K562 (cell line): Measurements from ENCODE around the gene GPR179.

Source experiments
- BCLAF1 ChIP-seq, 2 experiments: fragments of 450-650 bp in 1 of 2; IDR thresholded peaks; 2 replicates each; pipeline ENCODE4 v1.6.1; 2011 to 2017; ENCODE audit warnings: low read depth in 2 of 2, antibody characterized with exemption in 1 of 2, borderline replicate concordance in 1 of 2, low read length in 1 of 2, mild to moderate bottlenecking in 1 of 2, mixed read lengths in 1 of 2; ENCODE audit not compliant: control insufficient read depth in 1 of 2
- POLR2A ChIP-seq: fragments of 450-650 bp; conservative IDR thresholded peaks from 2 replicates; pipeline ENCODE4 v1.6.1; 2016
- RFX5 ChIP-seq: IDR thresholded peaks from 2 replicates; pipeline ENCODE4 v1.6.1; 2011; ENCODE audit warnings: low read depth, mild to moderate bottlenecking, improper control_type of control experiment, low read length
- SMARCE1 ChIP-seq: fragments of 450-650 bp; IDR thresholded peaks from 2 replicates; pipeline ENCODE4 v1.7.1; 2016; ENCODE audit warnings: mild to moderate bottlenecking
- TF ChIP-seq, protein P1 (sequence below), 3 experiments: IDR thresholded peaks in 2 of 3; conservative IDR thresholded peaks in 1 of 3; 2 replicates each; pipeline ENCODE4 v1.5.1; 2011 to 2012; ENCODE audit warnings: low read length in 3 of 3, mild to moderate bottlenecking in 3 of 3, control low read depth in 2 of 3, improper control_type of control experiment in 1 of 3, inconsistent platforms in 1 of 3, low read depth in 1 of 3, mixed read lengths in 1 of 3, moderate library complexity in 1 of 3; ENCODE audit not compliant: insufficient read depth in 2 of 3
- TF ChIP-seq, protein P2 (sequence below): sonication (generic); IDR thresholded peaks from 2 replicates; pipeline ENCODE4 v1.6.1; 2016

GRCh38 chr17:38315497-38315896 is 28.3 kb downstream of the GPR179 start:
- no peak for TF ChIP-seq SMARCE1
- TF ChIP-seq, protein P1, sequence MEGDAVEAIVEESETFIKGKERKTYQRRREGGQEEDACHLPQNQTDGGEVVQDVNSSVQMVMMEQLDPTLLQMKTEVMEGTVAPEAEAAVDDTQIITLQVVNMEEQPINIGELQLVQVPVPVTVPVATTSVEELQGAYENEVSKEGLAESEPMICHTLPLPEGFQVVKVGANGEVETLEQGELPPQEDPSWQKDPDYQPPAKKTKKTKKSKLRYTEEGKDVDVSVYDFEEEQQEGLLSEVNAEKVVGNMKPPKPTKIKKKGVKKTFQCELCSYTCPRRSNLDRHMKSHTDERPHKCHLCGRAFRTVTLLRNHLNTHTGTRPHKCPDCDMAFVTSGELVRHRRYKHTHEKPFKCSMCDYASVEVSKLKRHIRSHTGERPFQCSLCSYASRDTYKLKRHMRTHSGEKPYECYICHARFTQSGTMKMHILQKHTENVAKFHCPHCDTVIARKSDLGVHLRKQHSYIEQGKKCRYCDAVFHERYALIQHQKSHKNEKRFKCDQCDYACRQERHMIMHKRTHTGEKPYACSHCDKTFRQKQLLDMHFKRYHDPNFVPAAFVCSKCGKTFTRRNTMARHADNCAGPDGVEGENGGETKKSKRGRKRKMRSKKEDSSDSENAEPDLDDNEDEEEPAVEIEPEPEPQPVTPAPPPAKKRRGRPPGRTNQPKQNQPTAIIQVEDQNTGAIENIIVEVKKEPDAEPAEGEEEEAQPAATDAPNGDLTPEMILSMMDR (IDR thresholded peaks at IDR 0.05 in 2 of 3, conservative IDR thresholded peaks at IDR 0.05 in 1 of 3; ENCODE audit: insufficient read depth in 2 of 3, low read depth in 1 of 3, low read length in 3 of 3) = no peak
- TF ChIP-seq, protein P2, sequence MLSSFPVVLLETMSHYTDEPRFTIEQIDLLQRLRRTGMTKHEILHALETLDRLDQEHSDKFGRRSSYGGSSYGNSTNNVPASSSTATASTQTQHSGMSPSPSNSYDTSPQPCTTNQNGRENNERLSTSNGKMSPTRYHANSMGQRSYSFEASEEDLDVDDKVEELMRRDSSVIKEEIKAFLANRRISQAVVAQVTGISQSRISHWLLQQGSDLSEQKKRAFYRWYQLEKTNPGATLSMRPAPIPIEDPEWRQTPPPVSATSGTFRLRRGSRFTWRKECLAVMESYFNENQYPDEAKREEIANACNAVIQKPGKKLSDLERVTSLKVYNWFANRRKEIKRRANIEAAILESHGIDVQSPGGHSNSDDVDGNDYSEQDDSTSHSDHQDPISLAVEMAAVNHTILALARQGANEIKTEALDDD = no peak
- TF ChIP-seq RFX5 = no peak
- no peak for TF ChIP-seq POLR2A
- TF ChIP-seq BCLAF1 (IDR thresholded peaks at IDR 0.05; ENCODE audit: borderline replicate concordance in 1 of 2, control insufficient read depth in 1 of 2, low read depth in 2 of 2, low read length in 1 of 2) = no peak
